Superior temporal gyrus (tissue), 1 donor: ENCODE results near the gene HIPK3.
"Not testable (repeated sequence)": the region's sequence is repeated elsewhere in the genome, so short reads cannot be mapped to it uniquely, and the experiment has no call there.

Experiments used
- DNase-seq: peaks from one replicate; pipeline ENCODE4 v3.0.0-alpha.2; 2016; ENCODE audit errors: extremely low spot score

Gene HIPK3

GRCh38 chr11:33358150-33358831 is 101.1 kb downstream of the HIPK3 start:
- DNase-seq: no peak

GRCh38 chr11:33360642-33361041 is 103.5 kb downstream of the HIPK3 start:
- no peak for DNase-seq

DNA sequence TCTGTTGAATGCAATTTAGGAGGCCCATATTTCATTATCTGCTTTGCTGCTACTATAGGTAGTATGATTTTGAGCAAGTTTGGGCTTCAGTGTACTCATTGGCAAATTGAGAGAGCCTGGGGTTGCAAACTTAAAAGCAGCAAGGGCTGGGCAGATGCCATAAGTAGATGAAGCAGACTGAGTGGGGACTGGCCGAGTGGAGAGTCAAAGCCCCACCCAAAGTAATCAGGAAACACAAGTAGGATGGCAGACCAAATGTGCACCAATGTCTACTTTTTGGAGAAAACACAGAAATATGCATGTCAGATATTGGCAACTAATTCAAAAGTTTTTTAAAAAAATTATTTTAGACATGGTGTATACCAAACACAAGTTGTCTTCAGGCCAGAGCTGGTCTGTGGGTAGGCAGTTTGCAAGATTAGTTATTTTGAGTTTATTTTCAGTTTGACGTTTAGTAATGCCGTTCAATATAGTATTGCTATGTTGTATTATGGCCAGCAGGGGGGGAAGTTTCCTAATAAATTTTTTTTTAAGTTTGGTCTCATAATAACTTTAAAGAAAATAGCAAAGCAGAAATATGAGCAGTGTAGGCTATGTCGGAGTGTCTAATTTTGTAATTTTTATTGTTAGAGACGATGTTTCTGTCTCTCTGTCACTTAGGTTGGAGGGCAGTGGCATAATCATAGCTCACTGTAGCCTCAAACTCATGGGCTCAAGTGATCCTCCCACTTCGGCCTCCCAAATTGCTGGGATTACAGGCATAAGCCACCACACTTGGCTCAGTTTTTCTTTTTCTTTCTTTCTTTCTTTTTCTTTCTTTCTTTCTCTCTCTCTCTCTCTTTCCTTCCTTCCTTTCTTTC is 105.1 kb downstream of the HIPK3 start:
- peak; percentile 82 for DNase-seq

GRCh38 chr11:33366918-33367317 is 109.7 kb downstream of the HIPK3 start:
- no peak for DNase-seq

DNA sequence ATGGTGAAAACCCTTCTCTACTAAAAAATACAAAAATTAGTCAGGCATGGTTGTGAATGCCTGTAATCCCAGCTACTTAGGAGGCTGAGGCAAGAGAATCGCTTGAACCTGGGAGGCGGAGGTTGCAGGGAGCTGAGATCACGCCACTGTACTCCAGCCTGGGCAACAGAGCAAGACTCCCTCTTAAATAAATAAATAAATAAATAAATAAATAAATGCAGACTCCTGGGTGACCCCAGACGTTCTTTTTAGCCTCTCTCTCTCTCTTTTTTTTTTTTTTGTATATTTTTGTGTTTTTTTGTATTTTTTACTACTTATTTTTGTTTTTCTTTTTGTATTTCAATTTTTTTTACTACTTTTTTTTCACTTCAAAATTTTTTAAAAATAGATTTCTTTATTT is 111.3 kb downstream of the HIPK3 start:
- DNase-seq: not testable (repeated sequence)

DNA sequence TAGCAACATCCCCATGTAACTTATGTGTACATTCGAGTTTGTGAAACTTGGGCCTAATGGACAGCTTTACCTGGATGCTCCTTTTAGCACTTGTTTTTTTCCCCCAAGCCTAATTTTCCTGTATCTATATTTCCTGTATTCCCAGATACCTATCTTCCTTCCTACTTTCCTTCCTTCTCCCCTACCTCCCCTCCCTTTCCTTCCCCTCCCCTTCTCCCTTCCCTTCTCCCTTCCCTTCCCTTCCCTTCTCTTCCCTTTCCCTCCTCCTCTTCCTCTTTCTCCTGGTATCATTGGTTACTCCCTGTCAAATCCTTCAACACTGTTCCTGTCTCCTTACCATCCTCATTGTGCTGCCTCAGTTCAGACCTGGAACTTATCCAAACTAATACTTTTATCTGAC is 111.8 kb downstream of the HIPK3 start:
- no peak for DNase-seq

GRCh38 chr11:33373636-33374035 is 116.5 kb downstream of the HIPK3 start:
- no peak for DNase-seq

DNA sequence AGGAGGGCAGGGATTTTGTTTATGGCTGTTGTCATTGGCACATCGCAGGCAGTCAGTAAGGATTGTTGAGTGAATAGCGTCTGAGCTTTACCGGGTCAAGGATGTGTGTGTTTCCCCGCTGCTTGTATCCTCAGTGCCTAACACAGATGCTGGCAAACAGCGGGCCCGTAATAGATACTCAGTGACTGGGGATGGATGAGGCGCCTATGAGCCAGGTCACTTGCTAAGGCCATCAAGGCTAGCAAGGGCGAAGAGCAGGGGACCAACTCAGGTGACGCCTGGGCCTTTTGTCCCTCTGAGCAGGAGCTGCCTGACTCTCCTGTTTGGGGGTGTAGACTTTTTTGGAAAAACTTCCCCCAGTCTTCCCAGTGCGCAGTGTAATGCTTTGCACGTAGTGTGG is 118.1 kb downstream of the HIPK3 start:
- DNase-seq: no peak

DNA sequence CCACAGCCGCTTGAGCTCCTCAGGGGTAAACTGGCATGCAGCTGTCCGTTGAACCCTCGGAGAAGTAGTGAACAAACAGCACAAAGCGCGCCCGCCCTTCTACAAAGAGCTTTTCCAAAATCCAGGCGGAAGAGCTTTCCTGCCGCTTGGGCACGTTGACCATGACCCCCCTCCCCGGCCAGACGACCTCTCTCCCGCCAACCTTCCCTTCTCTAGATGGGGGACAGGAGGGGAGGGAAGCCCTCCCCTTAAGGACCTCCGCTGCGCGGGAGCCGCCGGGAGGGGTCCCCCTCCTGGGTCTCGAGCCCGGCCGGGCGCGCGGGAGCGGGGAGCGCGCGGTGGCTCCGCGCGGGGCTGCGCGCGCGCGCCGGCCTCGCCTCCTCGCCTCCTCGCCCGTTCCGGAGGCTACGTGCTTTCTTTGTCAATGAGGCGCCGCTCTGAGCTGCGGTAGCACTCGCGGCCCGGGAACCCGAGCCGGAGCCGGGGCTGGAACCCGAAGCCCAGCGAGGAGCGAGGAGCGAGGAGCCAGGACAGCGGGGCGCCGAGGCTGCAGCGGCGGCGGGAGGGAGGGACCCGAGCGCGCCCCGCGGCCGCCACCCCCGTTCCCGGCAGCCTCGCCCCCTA is 118.6 kb downstream of the HIPK3 start, which contains the start of gene KIAA1549L:
KIAA1549L (plus strand) TSS at position 421 of the 624 bp plus-strand sequence.
- DNase-seq: no peak

GRCh38 chr11:33376331-33377310 is 119.4 kb downstream of the HIPK3 start:
- peak; percentile 43 for DNase-seq

- DNase-seq: no peak
Measured at GRCh38 chr11:33377412-33378370, 120.5 kb downstream of the HIPK3 start.

DNA sequence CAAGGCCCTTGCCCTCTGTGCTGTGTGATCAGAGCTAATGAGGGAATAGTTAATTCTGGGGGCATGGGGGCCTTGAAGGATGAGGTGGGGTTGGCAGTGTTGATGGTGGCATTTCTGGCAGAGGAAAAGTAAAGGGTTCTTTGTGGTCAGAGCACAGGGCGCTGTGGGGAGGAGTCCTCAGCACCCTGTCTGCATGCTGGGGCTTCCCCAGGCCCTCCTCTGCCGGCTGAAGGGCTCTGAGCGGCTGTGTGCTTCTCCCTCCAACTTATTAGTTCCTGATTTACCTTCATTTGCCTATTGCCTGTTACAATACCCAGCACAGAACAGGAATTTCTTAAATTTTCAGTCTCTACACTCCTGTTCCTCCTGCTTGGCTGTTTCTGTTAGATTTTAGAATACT is 122.8 kb downstream of the HIPK3 start:
- DNase-seq: no peak

DNA sequence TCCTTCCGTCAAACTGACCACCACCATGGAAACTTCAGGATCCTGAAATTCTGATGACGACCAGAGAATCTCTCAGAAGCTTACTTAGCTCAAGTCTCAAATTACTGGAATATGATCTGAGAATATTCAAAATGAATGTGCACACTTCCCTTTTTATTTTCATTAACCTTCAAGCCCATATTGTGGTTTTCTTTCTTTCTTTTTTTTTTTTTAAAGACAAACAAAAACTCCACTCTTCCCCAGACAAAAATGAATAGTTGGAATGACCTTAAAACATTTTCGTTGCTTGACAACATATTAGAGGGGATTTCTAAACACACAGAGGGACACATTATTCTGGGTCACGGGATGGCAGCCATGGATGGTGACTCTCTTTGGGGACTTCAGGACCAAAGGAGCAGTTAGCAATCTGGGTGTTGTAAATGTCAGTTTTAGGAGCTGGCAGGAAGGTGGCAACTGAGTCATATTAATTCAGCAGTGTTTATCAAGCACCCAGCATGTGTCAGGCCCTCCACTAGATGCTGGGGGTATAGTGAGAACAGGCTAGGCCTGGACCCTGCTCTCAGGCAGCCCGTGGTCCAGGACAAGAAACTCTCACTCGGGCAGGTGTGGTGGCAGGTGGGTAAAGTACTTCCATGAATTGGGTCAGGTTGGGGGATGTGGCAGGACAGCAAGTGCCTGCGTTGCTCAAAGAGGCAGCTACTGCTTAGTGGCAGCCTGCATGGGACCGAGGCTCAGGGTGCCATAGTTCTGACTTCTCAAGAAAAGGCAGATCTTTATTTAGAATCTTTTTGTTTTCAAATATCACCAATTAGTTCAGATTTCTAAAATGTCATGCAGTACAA is 126.1 kb downstream of the HIPK3 start:
- DNase-seq: no peak

- no peak for DNase-seq
Measured at GRCh38 chr11:33383920-33384209, 126.7 kb downstream of the HIPK3 start.

DNA sequence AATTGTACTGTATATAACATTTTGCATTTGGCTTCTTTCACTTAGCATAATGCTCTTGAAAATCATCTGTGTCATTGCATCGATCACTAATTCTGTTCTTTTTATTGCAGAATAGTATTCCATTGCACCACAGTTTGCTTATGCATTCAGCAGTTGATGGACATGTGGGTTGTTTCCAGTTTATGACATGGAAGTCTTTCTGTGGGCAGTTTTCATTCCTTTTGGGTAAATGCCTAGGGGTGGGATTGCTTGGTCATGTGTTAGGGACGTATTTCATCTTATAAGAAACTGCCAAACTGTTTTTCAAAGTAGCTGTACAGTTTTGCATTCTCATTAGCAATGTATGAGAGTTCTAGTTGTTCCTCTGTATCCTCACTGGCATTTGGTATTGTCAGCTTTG is 127.0 kb downstream of the HIPK3 start:
- DNase-seq: no peak

- no peak for DNase-seq
Measured at GRCh38 chr11:33387581-33387980, 130.4 kb downstream of the HIPK3 start.

DNA sequence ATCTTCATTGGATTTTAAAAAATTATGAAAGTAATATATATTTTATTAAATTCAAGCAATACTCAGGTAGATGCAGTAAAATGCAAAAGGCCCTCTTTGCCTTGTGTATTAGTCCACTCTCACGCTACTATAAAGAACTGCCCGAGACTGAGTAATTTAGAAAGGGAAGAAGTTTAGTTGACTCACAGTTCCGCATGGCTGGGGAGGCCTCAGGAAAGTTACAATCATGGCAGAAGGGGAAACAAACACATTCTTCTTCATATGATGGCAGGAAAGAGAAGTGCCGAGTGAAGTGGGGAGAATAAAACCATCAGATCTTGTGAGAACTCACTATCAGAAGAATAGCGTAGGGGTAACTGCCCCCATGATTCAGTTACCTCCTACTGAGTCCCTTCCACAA is 130.8 kb downstream of the HIPK3 start:
- no peak for DNase-seq

GRCh38 chr11:33388793-33389525 is 131.8 kb downstream of the HIPK3 start:
- no peak for DNase-seq

DNA sequence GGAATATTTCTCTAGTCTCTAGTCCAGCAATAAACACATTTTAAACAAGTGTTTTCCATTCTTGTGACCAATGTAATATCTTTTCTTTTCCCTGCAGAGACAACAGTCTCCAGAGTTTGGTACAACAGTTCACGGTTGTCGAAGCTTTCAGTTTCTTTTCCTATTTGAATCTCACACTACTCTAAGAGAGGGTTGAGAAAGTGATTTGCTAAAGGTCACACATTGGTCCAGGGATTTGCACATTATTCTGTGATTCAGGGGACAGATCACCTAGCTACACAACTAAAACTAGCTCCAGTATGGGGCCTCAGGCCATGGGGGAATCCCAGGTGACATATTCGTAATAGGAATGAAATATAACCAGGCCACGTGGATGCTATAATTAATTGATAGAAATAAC is 132.5 kb downstream of the HIPK3 start:
- no peak for DNase-seq
